Right lobe of liver (tissue), 4 donors: Measurements from ENCODE around the gene CDH18.

Source experiments
- POLR2A ChIP-seq: fragments of 450-650 bp; IDR thresholded peaks from one replicate; pipeline ENCODE4 v1.6.1; 2017; ENCODE audit warnings: antibody characterized with exemption, mild to moderate bottlenecking
- TF ChIP-seq, protein P1 (sequence below), 4 donors: fragments of 200-600 bp in 3 of 4; fragments of 450-650 bp in 1 of 4; IDR thresholded peaks; one replicate each; pipeline versions ENCODE4 v1.5.1 to v1.8.0; 2016 to 2022; ENCODE audit warnings: antibody characterized with exemption in 4 of 4, mild to moderate bottlenecking in 2 of 4
- donor health status: DM: no; HTN: no; CAD: no.
- donor health status: DM: no; HTN: no; CAD: no.
- donor health status: DM: no; HTN: yes; CAD: no.

DNA sequence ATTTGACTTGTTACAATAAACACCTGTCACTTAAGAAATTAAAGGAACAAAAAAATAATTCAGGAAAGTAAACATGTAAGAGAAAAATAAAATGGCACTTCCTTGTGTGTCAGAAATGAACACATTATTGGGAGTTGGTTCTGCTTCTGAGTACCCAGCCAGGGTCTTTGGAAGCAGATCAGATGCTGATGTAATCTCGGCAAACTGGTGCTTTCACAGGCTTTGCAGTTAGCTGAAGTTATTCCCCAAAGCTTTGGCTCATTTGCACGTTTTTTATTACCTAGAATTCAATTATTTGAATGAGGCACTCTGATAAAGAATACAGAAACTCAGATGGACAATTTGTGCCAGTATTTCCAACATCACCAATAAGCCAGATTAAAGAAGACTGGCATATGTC is 10.9 kb downstream of the CDH18 start:
- TF ChIP-seq, protein P1, sequence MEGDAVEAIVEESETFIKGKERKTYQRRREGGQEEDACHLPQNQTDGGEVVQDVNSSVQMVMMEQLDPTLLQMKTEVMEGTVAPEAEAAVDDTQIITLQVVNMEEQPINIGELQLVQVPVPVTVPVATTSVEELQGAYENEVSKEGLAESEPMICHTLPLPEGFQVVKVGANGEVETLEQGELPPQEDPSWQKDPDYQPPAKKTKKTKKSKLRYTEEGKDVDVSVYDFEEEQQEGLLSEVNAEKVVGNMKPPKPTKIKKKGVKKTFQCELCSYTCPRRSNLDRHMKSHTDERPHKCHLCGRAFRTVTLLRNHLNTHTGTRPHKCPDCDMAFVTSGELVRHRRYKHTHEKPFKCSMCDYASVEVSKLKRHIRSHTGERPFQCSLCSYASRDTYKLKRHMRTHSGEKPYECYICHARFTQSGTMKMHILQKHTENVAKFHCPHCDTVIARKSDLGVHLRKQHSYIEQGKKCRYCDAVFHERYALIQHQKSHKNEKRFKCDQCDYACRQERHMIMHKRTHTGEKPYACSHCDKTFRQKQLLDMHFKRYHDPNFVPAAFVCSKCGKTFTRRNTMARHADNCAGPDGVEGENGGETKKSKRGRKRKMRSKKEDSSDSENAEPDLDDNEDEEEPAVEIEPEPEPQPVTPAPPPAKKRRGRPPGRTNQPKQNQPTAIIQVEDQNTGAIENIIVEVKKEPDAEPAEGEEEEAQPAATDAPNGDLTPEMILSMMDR (IDR thresholded peaks at IDR 0.05): no peak
- no peak for TF ChIP-seq POLR2A
